Testis (tissue), 2 donors: ENCODE measurements around the gene SEMA6A.

Source experiments
- CTCF ChIP-seq, 3 experiments: fragments of 450-650 bp in 2 of 3; fragments of 200-600 bp in 1 of 3; sonication (generic) in 1 of 3; IDR thresholded peaks; one replicate each; pipeline ENCODE4 v1.5.1; 2016 to 2019; ENCODE audit warnings: antibody characterized with exemption in 3 of 3, mild to moderate bottlenecking in 2 of 3, moderate library complexity in 1 of 3
- POLR2A ChIP-seq: fragments of 450-650 bp; IDR thresholded peaks from one replicate; pipeline ENCODE4 v1.6.1; 2017; ENCODE audit warnings: antibody characterized with exemption, mild to moderate bottlenecking, moderate library complexity

- TF ChIP-seq CTCF (IDR thresholded peaks at IDR 0.05) (no peak), POLR2A (no peak)
Observed at GRCh38 chr5:116543501-116543900, 31.1 kb downstream of the SEMA6A start.
